Measurements from ENCODE around the gene IFRD1. TPM values are rescaled to one million over a fixed set of nuclear protein-coding genes. Genes with fewer than 3 reads are reported as not detected.

The IFRD1 gene
- total RNA-seq, 2 experiments from 2014 or later, result 198 to 205 TPM

DNA sequence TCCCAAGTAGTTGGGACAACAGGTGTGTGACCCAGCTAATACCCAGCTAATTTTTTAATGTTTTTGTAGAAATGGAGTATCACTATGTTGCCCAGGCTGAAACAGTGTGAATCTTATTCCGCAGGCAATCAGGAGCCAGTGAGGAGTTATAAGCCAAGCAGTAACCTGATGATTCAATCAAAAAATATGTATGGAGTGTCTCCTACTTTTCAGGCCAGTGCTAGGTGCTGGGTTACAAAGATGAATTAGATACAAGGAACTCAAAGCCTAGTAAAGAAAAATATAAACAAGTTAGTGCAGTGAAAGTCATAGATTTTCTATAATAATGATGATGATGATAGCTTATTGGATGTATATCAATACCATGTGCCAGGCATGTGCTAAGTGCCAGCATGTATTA lies 13.2 kb upstream of the IFRD1 start:
- ATAC-seq (ENCODE audit: poor library complexity), result no peak

DNA sequence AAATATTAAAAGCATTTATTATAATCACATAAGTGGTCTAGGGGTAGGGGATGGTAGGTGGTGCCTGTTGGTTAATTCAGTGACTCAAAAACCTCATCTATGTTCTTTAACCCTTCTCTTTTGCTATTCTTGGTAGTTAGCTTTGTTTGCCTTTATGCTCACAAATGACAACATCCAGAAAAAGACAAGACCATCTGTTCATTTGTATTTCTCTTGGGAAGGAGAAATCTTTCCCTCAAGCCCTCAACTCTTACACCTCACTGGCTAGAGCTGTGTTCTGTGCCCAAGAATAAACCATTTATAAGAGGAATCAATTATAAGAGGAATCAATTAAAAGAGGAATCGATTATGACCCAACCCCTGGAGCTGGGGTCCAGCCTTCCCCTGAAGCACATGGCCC lies 10.8 kb upstream of the IFRD1 start:
- ATAC-seq (ENCODE audit: poor library complexity) (no peak), DNase-seq (no peak)
- no peaks in the 10 kb centered on the region for H3K36me3 ChIP-seq (ENCODE audit: insufficient read depth, low read length)
- Mint-ChIP-seq H3K4me1 (ENCODE audit: low read depth) (no peaks in the 10 kb centered on the region), H3K36me3 (ENCODE audit: low read depth) (no peaks in the 10 kb centered on the region), H3K27me3 (no peaks in the 10 kb centered on the region), H3K9me3 (no peaks in the 10 kb centered on the region), H3K4me3 (no peak overlapping the region), H3K27ac (no peak overlapping the region)
- intact Hi-C loops (cut with DNase I, micrococcal nuclease), result no loop called here
- no peaks in the 10 kb centered on the region for H3K9me3 ChIP-seq (ENCODE audit: control insufficient read depth in 1 of 2, insufficient read depth in 1 of 2, low read length in 2 of 2)
- no peak overlapping the region for H3K4me3 ChIP-seq (ENCODE audit: low read length)
- H3K27me3 ChIP-seq (ENCODE audit: control insufficient read depth in 1 of 2, insufficient read depth in 2 of 2, low read length in 2 of 2), result no peaks in the 10 kb centered on the region
- CTCF ChIA-PET, result no interaction called here
- no peaks in the 10 kb centered on the region for H3K4me1 ChIP-seq (ENCODE audit: insufficient read depth, low read length)
- TF ChIP-seq, protein P1, sequence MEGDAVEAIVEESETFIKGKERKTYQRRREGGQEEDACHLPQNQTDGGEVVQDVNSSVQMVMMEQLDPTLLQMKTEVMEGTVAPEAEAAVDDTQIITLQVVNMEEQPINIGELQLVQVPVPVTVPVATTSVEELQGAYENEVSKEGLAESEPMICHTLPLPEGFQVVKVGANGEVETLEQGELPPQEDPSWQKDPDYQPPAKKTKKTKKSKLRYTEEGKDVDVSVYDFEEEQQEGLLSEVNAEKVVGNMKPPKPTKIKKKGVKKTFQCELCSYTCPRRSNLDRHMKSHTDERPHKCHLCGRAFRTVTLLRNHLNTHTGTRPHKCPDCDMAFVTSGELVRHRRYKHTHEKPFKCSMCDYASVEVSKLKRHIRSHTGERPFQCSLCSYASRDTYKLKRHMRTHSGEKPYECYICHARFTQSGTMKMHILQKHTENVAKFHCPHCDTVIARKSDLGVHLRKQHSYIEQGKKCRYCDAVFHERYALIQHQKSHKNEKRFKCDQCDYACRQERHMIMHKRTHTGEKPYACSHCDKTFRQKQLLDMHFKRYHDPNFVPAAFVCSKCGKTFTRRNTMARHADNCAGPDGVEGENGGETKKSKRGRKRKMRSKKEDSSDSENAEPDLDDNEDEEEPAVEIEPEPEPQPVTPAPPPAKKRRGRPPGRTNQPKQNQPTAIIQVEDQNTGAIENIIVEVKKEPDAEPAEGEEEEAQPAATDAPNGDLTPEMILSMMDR (IDR thresholded peaks at IDR 0.05), result no peak
- POLR2A ChIA-PET, result no interaction called here
- H3K27ac ChIP-seq (ENCODE audit: low read depth in 1 of 2, low read length in 2 of 2), result no peak overlapping the region

More for the DNA sequence above, 13.2 kb upstream of the IFRD1 start:
- TF ChIP-seq, protein P1 (IDR thresholded peaks at IDR 0.05), result no peak
- Histone ChIP-seq H3K36me3 (ENCODE audit: insufficient read depth, low read length) (no peaks in the 10 kb centered on the region), H3K4me1 (ENCODE audit: insufficient read depth, low read length) (no peaks in the 10 kb centered on the region), H3K9me3 (ENCODE audit: control insufficient read depth in 1 of 2, insufficient read depth in 1 of 2, low read length in 2 of 2) (no peaks in the 10 kb centered on the region), H3K27ac (ENCODE audit: low read depth in 1 of 2, low read length in 2 of 2) (no peak overlapping the region), H3K4me3 (ENCODE audit: low read length) (no peak overlapping the region), H3K27me3 (ENCODE audit: control insufficient read depth in 1 of 2, insufficient read depth in 2 of 2, low read length in 2 of 2) (no peaks in the 10 kb centered on the region)
- H3K4me3 Mint-ChIP-seq, result no peak overlapping the region
- DNase-seq, result no peak
- H3K27me3 Mint-ChIP-seq, result no peaks in the 10 kb centered on the region
- no peaks in the 10 kb centered on the region for H3K4me1 Mint-ChIP-seq (ENCODE audit: low read depth)
- H3K27ac Mint-ChIP-seq, result no peak overlapping the region
- no peaks in the 10 kb centered on the region for H3K9me3 Mint-ChIP-seq
- no peaks in the 10 kb centered on the region for H3K36me3 Mint-ChIP-seq (ENCODE audit: low read depth)
- ChIA-PET CTCF (no interaction called here), POLR2A (no interaction called here)
- intact Hi-C loops (cut with DNase I, micrococcal nuclease), result no loop called here

DNA sequence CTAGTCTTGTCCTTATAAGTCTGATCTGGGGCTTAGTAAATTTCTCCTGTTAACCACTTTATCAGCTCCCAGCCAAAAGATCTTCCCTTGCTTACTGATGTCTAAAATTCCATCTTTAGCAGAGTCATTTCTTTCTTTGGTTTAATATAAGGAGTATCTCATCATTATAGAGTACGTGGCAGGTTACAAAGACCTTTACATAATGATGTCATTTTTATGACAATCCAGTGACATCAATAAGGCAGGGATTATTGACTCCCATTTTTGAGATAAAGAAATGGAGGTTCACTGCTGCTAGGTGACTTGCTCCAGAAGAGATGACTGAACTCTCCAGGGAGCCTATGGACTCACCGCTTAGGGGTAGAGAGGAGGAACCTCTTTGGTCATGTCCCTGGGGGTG lies 8.1 kb upstream of the IFRD1 start:
- CTCF ChIA-PET, result no interaction called here
- ATAC-seq (ENCODE audit: poor library complexity), result no peak
- no peaks in the 10 kb centered on the region for H3K27me3 Mint-ChIP-seq
- no peaks in the 10 kb centered on the region for H3K36me3 ChIP-seq (ENCODE audit: insufficient read depth, low read length)
- DNase-seq, result no peak
- no peaks in the 10 kb centered on the region for H3K4me1 Mint-ChIP-seq (ENCODE audit: low read depth)
- no peaks in the 10 kb centered on the region for H3K27me3 ChIP-seq (ENCODE audit: control insufficient read depth in 1 of 2, insufficient read depth in 2 of 2, low read length in 2 of 2)
- H3K4me3 ChIP-seq (ENCODE audit: low read length), result no peak overlapping the region
- no peaks in the 10 kb centered on the region for H3K4me1 ChIP-seq (ENCODE audit: insufficient read depth, low read length)
- H3K9me3 Mint-ChIP-seq, result no peaks in the 10 kb centered on the region
- TF ChIP-seq, protein P1 (IDR thresholded peaks at IDR 0.05), result no peak
- H3K4me3 Mint-ChIP-seq, result no peak overlapping the region
- no peak overlapping the region for H3K27ac ChIP-seq (ENCODE audit: low read depth in 1 of 2, low read length in 2 of 2)
- intact Hi-C loops (cut with DNase I, micrococcal nuclease), result no loop called here
- H3K9me3 ChIP-seq (ENCODE audit: control insufficient read depth in 1 of 2, insufficient read depth in 1 of 2, low read length in 2 of 2), result no peaks in the 10 kb centered on the region
- H3K36me3 Mint-ChIP-seq (ENCODE audit: low read depth), result no peaks in the 10 kb centered on the region
- no peak overlapping the region for H3K27ac Mint-ChIP-seq
- POLR2A ChIA-PET, result no interaction called here
